GM12874 (cell line): Measurements from ENCODE around the gene EPHB3.

Experiments
- CTCF ChIP-seq: IDR thresholded peaks from 2 replicates; pipeline ENCODE4 v1.5.1; 2011; ENCODE audit warnings: low read depth, mild to moderate bottlenecking, control low read depth, low read length, moderate library complexity; ENCODE audit not compliant: insufficient read depth

The EPHB3 gene

GRCh38 chr3:184539801-184540435 lies 21.7 kb upstream of the EPHB3 start:
- no peak for TF ChIP-seq CTCF

DNA sequence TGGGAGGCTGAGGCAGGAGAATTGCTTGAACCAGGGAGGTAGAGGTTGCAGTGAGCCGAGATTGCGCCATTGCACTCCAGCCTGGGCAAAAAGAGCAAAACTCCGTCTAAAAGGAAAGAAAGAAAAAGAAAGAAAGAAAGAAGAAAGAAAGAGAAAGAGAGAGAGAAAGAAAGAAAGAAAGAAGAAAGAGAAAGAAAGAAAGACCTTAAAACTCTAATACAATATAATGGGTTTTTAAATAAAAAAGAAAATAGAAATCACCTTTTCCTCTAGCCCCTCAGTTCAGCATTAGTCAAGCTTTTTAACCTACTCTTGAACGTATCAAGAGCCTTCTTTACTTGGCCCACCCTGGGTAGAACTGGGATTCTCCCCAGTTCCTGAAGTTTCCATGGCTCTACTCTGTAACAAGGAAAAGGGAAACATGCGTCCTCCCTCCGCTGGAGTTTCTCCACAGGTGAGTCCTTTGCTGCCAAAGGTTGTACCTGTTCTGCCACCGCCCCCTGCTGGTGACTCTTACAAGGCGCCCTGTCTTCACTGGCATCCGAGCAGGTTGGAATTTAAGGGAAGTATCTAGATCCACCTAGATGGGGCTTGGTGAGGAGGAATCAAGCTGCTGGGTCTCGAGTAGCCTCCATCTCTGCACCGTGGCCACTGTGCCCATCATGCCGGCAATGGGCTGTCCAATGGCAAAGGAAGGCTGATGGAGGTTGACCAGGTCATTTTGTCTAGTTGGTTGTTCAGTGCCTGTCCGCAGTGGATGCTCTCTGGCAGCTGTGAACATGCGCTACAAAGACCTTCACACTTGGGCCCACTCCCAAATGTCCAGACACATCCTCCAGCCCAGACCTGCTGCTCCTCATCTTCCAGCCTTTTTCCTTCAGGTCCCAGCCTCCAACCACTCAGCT lies 20.6 kb upstream of the EPHB3 start:
- peak; percentile 85 for TF ChIP-seq CTCF

DNA sequence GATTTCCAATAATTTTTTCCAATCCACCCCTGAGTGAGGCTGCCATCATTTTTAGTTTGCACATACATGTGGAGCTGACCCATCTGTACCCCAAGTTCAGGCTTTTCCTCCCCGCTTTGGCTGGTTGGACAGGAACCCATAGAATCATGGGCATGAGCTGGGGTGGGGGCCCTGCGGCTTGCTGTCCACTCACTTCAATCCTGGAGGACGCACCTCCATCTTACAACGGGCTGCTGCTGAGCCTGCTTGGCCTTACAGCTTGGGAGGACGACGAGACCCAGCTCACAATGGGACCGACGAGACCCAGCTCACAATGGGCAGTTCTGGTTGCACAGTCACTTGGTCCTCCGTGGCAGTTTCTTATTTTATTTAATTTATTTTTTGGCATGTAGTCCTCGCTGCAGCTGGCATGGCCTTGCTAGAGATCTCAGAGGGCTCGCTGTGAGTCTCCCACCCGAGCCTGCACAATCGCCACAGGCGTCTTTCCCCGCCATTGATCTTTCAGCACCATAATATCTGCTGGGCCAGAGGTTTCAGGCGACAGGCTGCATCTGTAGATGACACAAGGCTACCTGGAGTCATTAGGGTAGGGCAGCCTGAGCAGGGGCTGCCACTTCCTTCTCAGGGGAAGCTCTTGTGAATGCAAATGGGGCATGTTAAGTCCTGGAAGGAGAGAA lies 19.6 kb upstream of the EPHB3 start:
- TF ChIP-seq CTCF = no peak

DNA sequence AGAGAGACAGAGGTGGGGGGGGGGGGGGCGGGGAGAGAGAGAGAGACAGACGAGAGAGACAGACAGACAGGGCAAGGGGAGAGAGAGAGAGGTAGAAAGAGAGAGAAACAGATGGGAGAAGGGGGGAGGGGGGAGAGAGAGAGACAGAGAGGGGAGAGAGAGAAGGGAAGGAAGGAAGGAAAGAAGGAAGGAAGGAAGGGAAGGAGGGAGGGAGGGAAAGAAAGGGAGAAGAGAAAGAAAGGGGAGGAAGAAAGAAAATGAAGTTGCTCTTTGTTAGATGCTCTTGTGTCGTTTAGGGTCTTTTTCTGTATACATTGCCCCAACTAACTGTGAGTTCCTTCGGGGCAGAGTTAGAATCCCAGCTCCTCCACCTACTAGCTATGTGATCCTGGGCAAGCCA lies 19.0 kb upstream of the EPHB3 start:
- TF ChIP-seq CTCF = no peak

- TF ChIP-seq CTCF = no peak
Observed at GRCh38 chr3:184543256-184543655, 18.3 kb upstream of the EPHB3 start.

DNA sequence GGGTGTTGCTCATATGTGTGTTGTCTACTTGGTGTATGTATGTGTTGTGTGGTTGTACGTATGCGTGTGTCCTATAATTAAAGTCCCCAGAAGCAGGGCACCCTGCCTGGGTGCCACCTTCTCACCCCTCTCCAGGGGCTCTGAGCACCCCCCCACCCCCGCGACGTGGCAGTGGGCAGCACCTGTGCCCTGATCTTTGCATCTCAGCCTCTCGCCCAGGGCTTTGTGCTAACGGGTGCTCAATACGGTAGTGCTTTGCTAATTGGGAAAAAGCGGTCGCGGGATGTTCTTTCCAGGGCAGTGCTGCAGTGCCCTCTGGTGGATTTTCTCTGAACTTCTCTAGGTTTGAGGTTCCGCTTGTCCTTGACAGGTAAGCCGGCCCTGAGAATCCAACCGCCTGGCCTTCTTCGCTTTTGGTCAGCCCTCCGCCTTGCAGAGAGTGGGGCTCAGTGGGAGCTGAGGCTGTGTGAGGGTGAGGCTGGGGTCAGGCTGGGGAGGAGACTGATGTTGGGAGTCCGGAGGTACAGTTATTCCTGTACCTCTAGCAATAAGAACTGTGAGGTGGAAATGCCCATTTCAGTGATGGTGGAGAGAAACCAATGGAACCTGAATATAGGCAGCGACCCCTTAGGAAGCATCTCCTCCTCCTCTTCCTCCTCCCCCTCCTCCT lies 17.6 kb upstream of the EPHB3 start:
- TF ChIP-seq CTCF = peak; percentile 86

DNA sequence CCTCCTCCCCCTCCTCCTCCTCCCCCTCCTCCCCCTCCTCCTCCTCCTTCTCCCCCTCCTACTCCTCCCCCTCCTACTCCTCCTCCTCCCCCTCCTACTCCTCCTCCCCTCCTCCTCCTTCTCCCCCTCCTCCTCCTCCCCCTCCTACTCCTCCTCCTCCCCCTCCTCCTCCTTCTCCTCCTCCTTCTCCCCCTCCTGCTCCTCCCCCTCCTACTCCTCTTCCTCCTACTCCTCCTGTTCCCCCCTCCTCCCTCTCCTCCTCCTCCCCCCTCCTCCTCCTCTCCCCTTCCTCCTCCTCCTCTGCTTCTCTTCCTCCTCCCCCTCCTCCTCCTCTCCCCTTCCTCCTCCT lies 17.1 kb upstream of the EPHB3 start:
- TF ChIP-seq CTCF = no peak
